Measurements from ENCODE around the gene BTBD10.

DNA sequence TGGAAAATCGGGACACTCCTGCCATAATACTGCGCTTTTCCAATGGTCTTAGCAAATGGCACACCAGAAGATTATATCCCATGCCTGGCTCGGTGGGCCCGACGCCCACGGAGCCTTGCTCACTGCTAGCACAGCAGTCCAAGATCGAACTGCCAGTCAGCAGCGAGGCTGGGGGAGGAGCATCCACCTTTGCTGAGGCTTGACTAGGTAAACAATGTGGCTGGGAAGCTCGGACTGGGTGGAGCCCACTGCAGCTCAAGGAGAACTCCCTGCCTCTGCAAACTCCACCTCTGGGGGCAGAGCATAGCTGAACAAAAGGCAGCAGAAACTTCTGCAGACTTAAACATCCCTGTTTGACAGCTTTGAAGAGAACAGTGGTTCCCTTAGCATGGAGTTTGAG lies 17.2 kb upstream of the BTBD10 start:
- TF ChIP-seq, protein P1, sequence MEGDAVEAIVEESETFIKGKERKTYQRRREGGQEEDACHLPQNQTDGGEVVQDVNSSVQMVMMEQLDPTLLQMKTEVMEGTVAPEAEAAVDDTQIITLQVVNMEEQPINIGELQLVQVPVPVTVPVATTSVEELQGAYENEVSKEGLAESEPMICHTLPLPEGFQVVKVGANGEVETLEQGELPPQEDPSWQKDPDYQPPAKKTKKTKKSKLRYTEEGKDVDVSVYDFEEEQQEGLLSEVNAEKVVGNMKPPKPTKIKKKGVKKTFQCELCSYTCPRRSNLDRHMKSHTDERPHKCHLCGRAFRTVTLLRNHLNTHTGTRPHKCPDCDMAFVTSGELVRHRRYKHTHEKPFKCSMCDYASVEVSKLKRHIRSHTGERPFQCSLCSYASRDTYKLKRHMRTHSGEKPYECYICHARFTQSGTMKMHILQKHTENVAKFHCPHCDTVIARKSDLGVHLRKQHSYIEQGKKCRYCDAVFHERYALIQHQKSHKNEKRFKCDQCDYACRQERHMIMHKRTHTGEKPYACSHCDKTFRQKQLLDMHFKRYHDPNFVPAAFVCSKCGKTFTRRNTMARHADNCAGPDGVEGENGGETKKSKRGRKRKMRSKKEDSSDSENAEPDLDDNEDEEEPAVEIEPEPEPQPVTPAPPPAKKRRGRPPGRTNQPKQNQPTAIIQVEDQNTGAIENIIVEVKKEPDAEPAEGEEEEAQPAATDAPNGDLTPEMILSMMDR (IDR thresholded peaks at IDR 0.05; ENCODE audit: poor library complexity) = no peak
- TF ChIP-seq EZH2 (IDR thresholded peaks at IDR 0.05; ENCODE audit: borderline replicate concordance) = no peak
